ENCODE data around the gene NEGR1. TPM values are rescaled to one million over a fixed set of nuclear protein-coding genes. Genes with fewer than 3 reads are reported as not detected.

NEGR1 gene
- total RNA-seq, 4 donors from 2014 or later: 4.6 to 5.7 (median 5.0) TPM

- H3K27me3 ChIP-seq: no peaks in the 10 kb centered on the region
- no peaks in the 10 kb centered on the region for H3K9me3 ChIP-seq
- H3K36me3 ChIP-seq: no peaks in the 10 kb centered on the region
- no peaks in the 10 kb centered on the region for H3K4me1 ChIP-seq
- no peak for DNase-seq
- intact Hi-C loops (cut with DNase I; ENCODE audit: low total_unique reads) (no loop called here), in situ Hi-C loops (cut with MboI; ENCODE audit: low sequenced_read_pairs in 4 of 4) (no loop called here)
- ATAC-seq: no peak
- H3K27ac ChIP-seq: no peak overlapping the region
- no peak for TF ChIP-seq CTCF (IDR thresholded peaks at IDR 0.05 in 4 of 5, conservative IDR thresholded peaks at IDR 0.05 in 1 of 5)
- TF ChIP-seq POLR2A (IDR thresholded peaks at IDR 0.05): no peak
- H3K4me3 ChIP-seq: no peak overlapping the region
Observed at GRCh38 chr1:72011721-72012120, 270.6 kb downstream of the NEGR1 start.

- intact Hi-C loops (cut with DNase I; ENCODE audit: low total_unique reads): no loop called here
- Histone ChIP-seq H3K4me3 (no peak overlapping the region), H3K27ac (no peak overlapping the region), H3K4me1 (no peaks in the 10 kb centered on the region), H3K9me3 (no peaks in the 10 kb centered on the region), H3K27me3 (no peaks in the 10 kb centered on the region), H3K36me3 (no peaks in the 10 kb centered on the region)
- in situ Hi-C loops (cut with MboI; ENCODE audit: low sequenced_read_pairs in 4 of 4): no loop called here
- DNase-seq (no peak), ATAC-seq (no peak)
- TF ChIP-seq POLR2A (IDR thresholded peaks at IDR 0.05): no peak
- no peak for TF ChIP-seq CTCF (IDR thresholded peaks at IDR 0.05 in 4 of 5, conservative IDR thresholded peaks at IDR 0.05 in 1 of 5)
Observed at GRCh38 chr1:72010094-72010431, 272.3 kb downstream of the NEGR1 start.

GRCh38 chr1:72009173-72010093, 272.9 kb downstream of the NEGR1 start:
- no peaks in the 10 kb centered on the region for H3K9me3 ChIP-seq
- no peak for ATAC-seq

GRCh38 chr1:72007312-72007711, 275.0 kb downstream of the NEGR1 start:
- no peak for DNase-seq
- Histone ChIP-seq H3K36me3 (no peaks in the 10 kb centered on the region), H3K27ac (no peak overlapping the region), H3K9me3 (no peaks in the 10 kb centered on the region), H3K27me3 (no peaks in the 10 kb centered on the region), H3K4me1 (no peaks in the 10 kb centered on the region), H3K4me3 (no peak overlapping the region)
- in situ Hi-C loops (cut with MboI; ENCODE audit: low sequenced_read_pairs in 4 of 4) (no loop called here), intact Hi-C loops (cut with DNase I; ENCODE audit: low total_unique reads) (no loop called here)
- TF ChIP-seq CTCF (IDR thresholded peaks at IDR 0.05 in 4 of 5, conservative IDR thresholded peaks at IDR 0.05 in 1 of 5) (no peak), POLR2A (IDR thresholded peaks at IDR 0.05) (no peak)
- ATAC-seq: no peak

More at GRCh38 chr1:72009173-72010093, 272.9 kb downstream of the NEGR1 start:
- Histone ChIP-seq H3K4me3 (no peak overlapping the region), H3K27me3 (no peaks in the 10 kb centered on the region), H3K27ac (no peak overlapping the region), H3K4me1 (no peaks in the 10 kb centered on the region), H3K36me3 (no peaks in the 10 kb centered on the region)
- DNase-seq: no peak
- intact Hi-C loops (cut with DNase I; ENCODE audit: low total_unique reads): no loop called here
- TF ChIP-seq POLR2A (IDR thresholded peaks at IDR 0.05) (no peak), CTCF (IDR thresholded peaks at IDR 0.05 in 4 of 5, conservative IDR thresholded peaks at IDR 0.05 in 1 of 5) (no peak)
- in situ Hi-C loops (cut with MboI; ENCODE audit: low sequenced_read_pairs in 4 of 4): no loop called here
